ENCODE measurements around the gene KRT33B.
A peak's percentile ranks its signal among the peaks of the same experiment; 100 is the strongest.
"Not testable (repeated sequence)": the region's sequence is repeated elsewhere in the genome, so short reads cannot be mapped to it uniquely, and the experiment has no call there.

KRT33B gene

DNA sequence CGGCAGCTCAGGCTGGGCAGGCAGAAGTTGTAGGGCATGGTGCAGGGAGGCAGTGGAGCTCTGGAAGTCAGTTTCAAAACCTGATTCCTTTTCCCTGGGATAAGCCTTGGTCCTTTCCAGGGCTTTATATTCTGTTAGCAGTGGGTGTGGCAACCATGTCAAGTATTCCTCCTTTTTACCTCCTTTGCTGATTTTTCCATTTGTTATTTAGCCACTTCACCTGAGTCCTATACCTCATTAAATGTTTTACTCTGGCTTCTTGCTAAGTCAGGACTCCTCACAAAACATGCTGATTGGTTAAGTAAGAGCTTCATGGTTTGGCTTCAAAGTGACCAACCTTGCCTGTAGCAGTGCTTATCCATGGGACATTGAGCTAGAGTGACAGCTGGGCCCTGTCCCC, at the start of gene KRT33B:
KRT33B (minus strand) TSS at position 101 of the 400 bp plus-strand sequence; CDS start at position 38, 63 bp downstream.
- no peak for DNase-seq (ENCODE audit: low read depth)

DNA sequence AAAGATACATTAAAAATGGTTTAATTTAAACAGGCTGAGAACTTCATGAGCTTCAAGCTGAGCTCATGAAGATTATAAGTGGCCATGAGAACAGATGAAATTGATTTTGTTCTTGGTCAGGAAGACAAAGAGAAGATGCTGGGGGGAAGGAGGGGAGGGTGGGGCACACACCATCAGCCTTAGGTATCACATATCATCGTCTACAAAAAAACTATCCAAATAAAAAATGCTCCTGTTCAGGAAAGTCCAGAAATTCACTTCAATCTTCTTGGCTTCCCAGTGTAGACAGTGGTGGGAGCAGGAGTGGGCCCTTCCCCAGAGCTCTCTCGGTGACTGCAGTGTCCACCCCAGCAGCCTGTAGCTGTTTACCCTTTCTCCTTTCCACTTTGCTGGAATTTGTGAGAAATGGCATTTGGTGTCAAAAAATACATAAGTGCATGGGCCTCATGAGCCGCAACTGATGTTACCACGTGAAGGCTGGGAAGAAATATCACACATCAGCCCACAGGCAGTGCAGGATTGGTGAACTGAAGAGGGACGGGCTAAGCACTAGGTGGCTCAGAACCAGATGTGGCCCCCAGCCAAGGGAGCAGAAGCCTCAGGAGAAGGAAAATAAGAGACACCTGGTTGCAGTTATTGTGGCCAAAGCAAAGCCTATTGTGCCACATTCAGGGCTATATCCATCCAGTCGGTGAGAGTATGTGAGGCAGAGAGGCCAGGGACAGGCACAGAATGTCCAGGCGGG, 48.7 kb upstream of the KRT33B start:
- DNase-seq (ENCODE audit: low read depth): no peak

DNA sequence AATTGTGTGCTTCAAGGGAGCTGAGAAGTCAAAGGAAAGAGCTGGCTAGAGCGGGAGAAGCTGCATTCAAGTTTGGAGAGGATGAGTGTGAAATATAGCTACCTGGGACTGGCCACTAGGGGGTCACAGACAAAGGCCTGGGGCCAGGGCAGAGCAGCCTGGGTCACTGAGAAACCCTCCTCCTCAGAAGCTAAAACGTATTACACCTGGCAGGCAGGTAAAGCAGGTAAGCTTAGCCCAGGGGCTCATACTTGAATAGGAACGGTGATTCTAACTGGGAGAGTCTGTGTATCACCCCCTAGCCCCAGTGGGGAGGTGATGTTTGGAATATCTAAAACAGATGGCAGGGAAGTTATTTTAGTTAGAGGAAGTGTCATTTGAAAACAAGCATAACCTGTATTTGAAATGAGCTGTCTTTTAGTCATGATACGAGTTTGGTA, 48.0 kb upstream of the KRT33B start:
- DNase-seq (ENCODE audit: low read depth): no peak

DNA sequence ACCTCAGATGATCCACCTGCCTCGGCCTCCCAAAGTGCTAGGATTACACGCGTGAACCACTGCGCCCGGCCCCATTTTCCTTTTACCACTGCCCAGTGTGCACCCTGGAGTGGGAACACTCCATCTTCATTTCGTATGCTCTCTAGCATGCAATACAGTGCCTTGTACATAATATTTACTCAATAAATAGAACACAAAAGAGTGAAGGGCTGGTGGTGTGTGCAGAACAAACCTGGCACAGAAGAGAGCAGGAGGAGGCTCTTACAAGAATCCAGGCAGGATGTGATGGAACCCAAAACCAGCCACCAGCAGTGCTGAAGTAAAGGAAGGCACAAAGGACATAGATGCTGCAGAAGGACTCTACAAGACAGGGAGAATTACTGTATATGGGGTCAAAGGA, 47.5 kb upstream of the KRT33B start:
- DNase-seq (ENCODE audit: low read depth): no peak

DNA sequence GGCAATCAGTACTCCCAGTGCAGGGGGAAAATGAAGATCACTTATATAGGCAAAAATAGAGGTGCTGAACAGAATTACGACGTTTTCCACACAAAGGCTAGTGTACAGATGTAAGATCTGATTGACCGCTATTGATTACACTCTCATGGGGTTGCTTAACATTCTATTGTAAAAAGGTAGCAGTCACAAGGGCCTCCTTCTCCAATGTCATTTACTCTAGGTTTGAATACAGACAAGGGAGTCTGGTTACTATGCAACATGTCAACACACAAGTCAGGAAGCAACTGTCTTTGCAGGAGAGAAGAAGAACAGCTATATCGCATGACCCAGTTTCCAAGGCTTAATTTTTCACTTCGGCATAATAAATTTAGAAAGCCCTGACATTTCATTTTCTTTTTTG, 46.9 kb upstream of the KRT33B start:
- peak; percentile 38 for DNase-seq (ENCODE audit: low read depth)

DNA sequence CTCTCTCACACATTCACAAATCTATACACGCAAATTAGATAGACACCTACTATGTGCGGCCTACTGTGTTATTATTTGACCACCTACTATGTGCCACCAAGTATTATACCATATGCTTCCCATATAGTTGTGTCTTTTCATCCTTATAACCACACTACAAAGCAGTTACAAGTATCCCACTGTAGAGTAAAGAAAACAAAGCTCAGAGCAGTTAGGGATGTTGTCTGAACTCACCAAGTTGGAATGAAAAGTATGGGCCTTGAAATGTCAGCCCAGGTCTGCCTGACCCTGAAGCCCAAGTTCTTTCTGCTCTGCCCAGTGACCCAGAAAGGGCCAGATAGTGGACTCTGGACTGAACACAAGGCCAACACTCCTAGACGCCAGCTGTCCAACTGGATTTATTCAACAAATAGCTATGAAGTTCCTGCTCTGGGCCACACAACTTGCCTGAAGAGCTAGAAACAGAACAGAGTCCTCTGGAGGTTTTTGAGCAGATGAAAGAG, 46.3 kb upstream of the KRT33B start:
- DNase-seq (ENCODE audit: low read depth): peak; percentile 83

DNA sequence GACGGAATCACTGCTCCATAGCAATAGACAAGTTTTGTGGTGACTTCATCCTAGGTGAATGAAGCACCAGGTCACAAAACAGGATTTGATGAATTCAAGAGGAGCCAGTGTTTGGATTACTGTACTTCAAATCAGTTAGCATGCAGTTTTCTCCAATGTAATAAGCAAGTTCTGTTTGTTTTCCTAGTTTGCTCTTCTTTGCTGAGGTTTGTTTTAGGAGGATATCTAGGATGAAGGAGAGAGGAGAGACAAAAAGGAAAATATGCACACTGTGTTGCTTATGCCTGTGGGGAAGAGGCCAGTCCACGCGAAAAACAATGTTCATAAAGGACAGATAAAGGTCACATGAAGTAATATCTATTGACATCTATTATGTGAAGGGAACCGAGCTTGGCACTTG, 45.8 kb upstream of the KRT33B start:
- no peak for DNase-seq (ENCODE audit: low read depth)

DNA sequence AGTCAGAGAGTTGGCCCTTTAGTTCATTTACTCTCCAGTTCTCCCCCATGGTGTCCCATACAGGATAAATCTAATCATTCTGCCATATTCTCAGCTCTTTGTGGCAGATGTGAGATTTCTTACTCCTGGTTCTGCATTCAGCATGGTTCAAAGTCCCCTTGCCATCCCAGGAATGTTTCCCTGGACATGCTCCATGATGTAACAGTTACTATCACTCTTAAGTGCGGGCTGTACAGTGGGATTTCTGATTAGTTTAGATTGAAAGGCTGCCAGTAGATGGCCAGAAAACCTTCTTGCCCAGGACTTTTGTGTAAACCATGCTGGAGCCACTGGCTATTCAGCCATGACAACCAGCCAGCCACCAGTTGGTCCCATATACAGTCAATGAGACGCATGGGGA, 44.4 kb upstream of the KRT33B start:
- DNase-seq (ENCODE audit: low read depth): no peak

DNA sequence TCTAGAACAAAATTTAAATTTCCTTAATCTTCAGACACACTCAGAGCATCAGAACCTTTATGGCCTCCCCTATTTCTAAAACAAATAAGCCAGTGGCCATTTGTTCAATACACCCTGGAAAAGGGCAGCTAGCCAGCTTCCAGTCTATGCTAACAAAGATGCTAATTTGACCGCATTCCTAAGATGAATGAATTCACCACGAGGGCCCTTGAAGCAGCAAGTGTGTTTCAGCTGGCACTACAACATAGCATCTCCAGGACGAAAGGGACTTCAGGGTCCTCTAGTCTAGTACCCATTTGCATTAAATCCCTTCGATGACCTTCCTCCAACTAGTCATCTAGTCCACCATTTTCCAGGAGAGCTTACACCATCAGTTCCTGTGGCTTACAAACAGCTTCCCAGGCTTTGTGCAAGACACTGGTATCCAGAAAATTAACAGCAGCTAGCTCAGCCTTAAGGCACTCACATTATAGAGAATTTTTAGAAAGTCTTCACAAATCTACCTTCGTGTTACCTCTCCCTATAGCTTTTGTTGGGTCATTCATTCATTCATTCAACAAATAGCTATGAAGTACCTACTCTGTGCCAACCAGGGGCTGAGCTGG, 43.8 kb upstream of the KRT33B start:
- DNase-seq (ENCODE audit: low read depth): no peak

DNA sequence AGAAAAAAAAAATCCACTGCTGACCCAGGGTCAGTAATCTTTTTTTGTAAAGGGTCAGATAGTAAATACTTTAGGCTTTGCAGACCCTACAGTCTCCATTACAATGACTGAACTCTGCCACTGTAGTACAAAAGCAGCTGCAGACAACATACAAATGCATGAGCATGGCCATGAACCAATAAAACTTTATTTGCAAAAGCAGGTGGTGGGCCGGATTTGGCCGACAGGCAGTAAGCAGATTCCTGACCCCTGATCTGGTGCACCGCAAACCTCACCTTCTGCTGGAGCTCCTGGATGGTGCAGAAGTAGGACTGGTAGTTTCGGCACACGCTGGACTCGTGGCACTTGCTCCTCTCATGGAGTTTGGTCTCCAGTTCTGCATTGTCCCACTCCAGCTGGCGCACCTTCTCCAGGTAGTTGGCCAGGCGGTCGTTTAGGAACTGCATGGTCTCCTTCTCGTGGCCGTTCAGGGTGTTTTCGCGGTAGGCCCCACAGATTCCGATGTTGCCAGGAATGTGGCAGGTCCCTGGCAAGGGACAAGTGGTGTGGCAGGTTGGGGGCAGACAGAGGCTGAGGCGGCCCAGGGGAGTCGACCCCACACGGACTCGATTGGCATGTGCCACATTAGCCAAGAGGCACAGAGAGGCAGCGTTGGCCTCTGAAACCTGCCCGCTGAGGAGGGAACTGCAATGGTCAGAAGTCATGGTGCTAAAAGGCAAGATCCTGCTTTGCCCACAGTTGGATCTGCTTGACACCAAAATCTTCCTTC, 41.6 kb upstream of the KRT33B start:
- no peak for DNase-seq (ENCODE audit: low read depth)

DNA sequence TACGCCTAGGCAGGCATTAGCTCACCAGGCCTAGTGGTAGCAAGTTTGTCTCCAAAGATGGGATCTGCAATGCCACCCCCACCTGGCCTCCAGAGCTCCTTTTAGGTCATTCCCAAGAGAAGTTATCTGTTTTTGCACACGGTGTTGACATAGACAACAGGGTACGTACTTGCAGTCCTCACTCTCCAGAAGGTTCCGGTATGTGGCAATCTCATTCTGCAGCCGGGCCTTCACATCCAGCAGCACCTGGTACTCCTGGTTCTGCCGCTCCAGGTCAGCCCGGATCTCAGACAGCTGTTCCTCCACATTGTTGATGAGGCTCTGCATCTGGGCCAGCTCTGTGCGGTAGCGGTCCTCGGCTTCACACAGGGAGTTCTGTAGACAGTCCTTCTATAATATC, 37.6 kb upstream of the KRT33B start:
- DNase-seq (ENCODE audit: low read depth): no peak

DNA sequence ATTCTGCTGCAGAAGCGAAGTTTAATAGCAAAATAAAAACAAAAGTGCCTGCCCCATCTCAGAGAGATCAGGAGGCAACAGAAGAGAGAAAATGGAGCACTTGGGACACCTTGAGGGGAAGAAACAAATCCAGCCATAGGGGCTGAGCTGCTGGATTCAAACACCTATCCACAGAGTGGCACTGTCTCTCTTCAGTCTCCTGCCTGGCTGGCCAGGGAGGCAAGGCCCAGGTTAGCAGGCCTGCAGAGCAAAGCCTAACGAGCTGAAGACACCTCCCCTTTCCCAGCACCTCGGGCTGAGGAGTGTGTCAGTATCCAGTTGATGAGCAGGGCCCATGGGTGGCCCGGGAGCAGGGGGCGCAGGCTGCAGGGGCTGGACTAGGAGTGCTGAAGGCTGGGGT, 36.6 kb upstream of the KRT33B start:
- no peak for DNase-seq (ENCODE audit: low read depth)

DNA sequence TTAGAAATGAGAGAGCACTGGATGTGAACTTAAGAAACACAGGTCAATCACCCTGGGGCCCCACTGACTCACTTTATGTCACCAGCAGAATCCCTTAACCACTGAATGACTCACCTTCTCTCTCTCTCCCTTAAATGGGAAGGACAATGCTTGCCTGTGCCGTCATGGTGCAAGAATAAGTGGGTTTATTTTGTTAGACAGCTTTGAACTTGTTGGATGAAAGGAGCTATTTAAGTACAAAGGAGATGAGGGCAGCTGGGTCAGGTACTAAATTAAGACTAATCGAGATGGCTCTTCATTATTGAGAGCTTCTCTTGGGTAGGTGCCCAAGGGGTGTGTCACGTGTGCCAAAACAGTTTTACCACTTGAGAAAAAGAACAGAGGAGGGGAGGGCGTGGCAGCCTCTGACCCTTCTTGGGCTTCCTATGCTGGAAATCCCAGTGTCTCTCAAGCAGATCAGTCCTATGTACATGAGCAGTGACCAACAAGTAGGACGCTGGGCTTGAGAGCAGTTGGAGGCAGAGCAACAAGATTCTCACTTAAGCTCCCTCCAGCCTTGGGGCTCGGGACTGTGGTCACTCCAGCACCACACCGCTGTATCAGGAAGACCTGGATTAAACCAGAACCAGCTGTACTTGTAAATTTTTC, 34.5 kb upstream of the KRT33B start:
- peak; percentile 72 for DNase-seq (ENCODE audit: low read depth)

DNA sequence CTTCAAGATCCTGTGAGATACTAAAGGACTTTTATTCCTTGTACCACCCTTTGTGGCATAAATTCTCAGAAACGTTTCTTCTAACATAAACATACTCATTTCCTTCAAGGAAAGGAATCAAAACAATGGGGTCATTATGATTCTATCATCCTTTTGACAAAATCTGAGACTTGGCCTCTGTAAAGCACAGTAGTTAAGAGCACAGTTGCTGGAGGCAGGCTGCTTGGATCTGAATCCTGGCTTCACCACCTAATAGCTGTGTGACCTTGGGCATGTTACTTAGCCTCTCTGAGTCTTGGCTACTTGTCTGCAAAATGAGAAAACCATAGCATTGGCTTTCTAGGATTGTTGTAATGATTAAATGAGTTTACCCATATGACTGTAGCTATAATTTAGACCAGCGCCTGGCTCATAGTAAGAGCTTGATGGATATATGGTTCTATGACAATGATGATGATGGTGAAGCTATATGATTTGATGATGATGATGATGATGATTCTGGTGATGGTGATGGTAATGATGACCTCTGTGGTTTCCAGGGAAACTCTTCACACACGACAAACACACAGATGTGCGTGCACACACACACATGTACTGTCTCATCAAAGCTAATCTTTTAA, 33.9 kb upstream of the KRT33B start:
- no peak for DNase-seq (ENCODE audit: low read depth)

DNA sequence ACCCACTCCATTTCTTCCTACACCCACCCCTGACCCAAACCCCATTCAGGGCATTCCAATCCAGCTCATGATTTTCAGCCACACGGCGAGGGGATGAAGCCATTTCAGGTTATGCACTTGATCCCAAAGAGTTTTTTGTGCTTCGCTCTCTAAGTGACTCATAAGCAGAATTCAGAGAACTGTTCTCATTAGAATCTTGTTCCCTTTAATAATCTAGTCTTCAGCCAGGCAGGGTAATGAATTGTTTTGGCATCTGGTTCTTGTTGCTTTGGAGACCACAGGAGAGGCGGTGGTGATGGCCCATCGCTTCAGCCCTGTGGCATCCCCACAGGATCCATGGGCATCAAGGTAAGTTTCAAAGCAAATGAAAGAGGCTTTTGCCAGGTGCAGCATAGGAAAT, 32.5 kb upstream of the KRT33B start:
- DNase-seq (ENCODE audit: low read depth): no peak

DNA sequence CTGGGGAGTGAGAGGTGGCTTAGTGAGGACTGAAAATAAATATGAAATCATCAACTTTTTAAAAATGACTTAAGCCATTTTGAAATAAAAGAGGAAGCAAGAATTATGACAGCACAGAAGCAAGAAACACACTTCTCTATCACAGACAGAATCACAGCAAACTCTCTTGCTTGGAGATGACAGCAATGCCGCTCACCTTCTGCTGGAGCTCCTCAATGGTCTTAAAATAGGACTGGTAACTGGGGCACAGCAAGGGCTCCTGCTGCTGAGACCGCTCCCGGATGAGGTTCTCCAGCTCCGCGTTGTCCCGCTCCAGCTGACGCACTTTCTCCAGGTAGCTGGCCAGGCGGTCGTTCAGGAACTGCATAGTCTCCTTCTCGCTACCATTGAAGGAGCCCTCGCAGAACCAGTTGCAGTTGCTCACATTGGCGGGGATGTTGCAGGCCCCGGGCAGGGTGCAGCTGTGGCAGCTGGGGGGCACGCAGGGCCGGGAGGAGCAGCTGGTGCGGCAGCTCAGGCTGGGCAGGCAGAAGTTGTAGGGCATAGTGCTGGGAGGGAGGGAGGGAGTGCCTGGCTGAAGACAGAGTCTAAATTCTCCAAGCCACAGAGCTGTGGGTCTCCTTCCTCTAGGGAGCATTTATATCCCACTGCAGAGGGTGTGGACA, 27.5 kb upstream of the KRT33B start, which contains the start of gene KRT31:
KRT31 (minus strand) TSS at position 613 of the 665 bp plus-strand sequence; CDS start at position 544, 69 bp downstream.
- DNase-seq (ENCODE audit: low read depth): no peak

DNA sequence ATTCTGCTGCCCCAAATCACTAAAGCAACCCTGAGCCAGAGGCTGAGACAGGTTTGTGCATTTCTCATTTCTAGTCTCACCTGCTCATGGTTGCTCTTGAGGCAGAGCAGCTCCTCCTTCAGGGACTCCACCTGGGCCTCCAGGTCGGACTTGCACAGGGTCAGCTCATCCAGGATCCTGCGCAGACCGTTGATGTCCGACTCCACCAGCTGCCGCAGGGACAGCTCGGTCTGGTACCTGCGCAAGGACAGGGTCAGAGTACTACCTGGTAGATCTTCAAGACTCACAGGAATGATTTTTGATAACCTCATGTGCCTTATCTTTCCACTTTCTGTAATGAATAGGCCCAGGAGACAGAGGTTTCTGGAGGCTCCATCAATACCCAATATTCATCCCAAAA, 26.7 kb upstream of the KRT33B start:
- no peak for DNase-seq (ENCODE audit: low read depth)

DNA sequence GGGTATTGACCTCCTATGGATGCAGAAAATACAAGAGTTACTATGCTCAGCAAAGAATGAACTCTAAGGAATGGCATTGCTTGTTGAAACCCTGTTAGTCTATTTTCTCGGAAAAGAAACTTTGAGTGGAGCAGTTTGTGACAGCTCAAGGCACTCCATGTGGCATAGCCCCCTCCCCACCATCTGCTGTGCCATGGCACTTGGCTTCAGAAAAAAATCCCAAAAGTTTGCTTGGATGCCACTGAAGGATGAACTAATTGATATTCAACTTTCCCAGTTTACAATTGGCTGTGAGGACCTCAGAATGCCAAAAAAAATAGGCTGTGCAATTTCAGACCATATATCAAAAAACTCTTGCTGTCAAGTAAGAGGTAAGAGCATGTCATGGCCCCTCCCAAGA, 26.0 kb upstream of the KRT33B start:
- DNase-seq (ENCODE audit: low read depth): no peak

DNA sequence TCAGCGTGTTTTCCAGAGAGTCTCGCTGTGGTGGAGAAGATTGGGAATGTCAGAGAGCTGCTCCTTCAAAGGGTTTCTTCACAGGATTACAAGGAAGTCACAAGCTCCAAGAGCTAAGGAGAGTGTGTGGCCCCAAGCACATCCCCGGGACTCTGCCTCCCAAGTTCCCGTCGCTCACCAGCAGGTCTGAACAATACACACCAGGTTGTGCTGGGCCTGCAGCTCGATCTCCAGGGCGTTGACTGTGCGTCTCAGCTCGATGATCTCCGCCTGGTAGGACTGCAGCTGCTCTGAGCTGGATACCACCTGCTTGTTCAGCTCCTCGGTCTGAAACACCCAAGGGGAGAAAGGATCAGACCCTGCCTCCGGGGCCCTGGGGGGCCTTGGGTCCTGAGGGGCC, 25.4 kb upstream of the KRT33B start:
- not testable (repeated sequence) for DNase-seq (ENCODE audit: low read depth)

DNA sequence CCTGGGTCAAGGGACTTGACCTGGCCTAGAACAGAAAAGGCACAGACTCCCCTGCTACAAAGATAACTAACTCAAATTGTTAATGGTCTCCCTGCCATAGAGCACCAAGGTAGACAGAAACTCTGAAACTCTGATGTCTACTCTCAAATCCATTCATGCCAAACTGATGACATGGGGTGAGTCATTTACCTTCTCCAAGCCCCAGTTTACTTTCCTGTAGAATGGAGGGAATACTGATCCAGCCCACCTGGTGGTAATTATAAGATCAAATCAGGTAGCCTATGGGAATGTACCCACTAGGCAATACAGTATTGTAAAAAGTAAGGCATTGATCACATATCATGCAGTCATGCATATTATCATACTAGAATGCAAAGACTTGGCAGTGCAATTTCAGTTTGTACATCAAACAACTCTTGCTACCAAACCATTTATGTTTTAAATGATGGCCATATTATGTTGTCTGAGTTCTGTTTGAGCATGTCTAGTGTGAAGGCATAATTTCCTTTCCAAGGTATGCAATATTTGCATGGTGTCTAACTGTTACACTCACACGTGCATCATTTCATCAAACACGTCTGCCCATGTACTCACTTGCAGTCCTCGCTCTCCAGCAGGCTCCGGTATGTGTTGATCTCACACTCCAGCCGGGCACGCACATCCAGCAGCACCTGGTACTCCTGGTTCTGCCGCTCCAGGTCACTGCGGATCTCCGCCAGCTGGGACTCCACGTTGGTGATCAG, 24.8 kb upstream of the KRT33B start:
- DNase-seq (ENCODE audit: low read depth): no peak

DNA sequence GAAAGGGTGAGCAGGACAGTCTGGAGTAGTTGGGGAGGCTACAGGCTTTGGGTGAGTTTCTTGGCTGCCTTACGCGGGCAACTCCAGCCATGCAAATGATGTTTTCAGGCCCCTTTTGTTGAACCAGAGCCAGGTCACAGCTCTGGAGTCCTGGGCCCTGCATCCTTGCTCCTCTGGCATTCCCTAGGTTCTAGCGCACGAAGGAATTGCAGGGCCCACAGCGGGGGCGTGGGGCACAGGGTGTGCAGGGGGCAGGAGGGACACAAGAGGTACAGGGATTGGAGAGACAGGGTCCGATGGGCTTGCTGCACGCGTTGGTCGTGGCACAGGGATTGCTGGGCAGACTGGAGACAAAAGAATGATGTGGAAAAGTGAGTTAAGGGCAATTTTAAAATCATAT, 24.2 kb upstream of the KRT33B start:
- DNase-seq (ENCODE audit: low read depth): no peak

Data from fibroblast of gingiva (primary cell).